HEK293 (cell line): ENCODE measurements around the gene MRPS2.
A peak's percentile ranks its signal among the peaks of the same experiment; 100 is the strongest.
"Not testable (repeated sequence)": the region's sequence is repeated elsewhere in the genome, so short reads cannot be mapped to it uniquely, and the experiment has no call there.

ENCODE experiments used
- CTCF ChIA-PET: fragments of 350-600 bp; formaldehyde crosslinking; extraction: SDS; loops from one replicate; lab custom pipeline; 2021; ENCODE audit warnings: antibody characterized with exemption; lab: Yijun Ruan, JAX
- POLR2A ChIA-PET: fragments of 300-600 bp; formaldehyde crosslinking; extraction: SDS; loops from one replicate; lab custom pipeline; 2020; ENCODE audit warnings: antibody characterized with exemption, inconsistent platforms; lab: Yijun Ruan, JAX
- H3K27ac ChIP-seq: fragments of 200-500 bp; sonication (Bioruptor generic); 2 replicates; pipeline ENCODE4 v1.5.1; 2014; ENCODE audit warnings: low read depth, low read length, control low read depth, inconsistent platforms; ENCODE audit errors: extremely low read depth
- H3K36me3 ChIP-seq, 2 experiments: fragments of 200-500 bp in 1 of 2; sonication (Bioruptor generic) in 1 of 2; 1 replicate in 1 of 2; 2 replicates in 1 of 2; pipeline ENCODE4 v1.5.1; 2014 to 2017; ENCODE audit warnings: inconsistent platforms in 2 of 2, low read length in 2 of 2; ENCODE audit not compliant: control insufficient read depth in 2 of 2, insufficient read depth in 1 of 2
- H3K4me1 ChIP-seq: fragments of 200-500 bp; sonication (Bioruptor generic); 2 replicates; pipeline ENCODE4 v1.5.1; 2014; ENCODE audit warnings: mild to moderate bottlenecking, low read length, inconsistent platforms; ENCODE audit not compliant: control insufficient read depth, insufficient read depth
- H3K4me3 ChIP-seq: 2 replicates; pipeline ENCODE4 v1.5.1; 2011; ENCODE audit warnings: low read depth, mild to moderate bottlenecking, control low read depth, low read length, moderate library complexity
- H3K9me3 ChIP-seq: fragments of 200-500 bp; sonication (Bioruptor generic); 2 replicates; pipeline ENCODE4 v1.5.1; 2014; ENCODE audit warnings: low read depth, low read length, inconsistent platforms; ENCODE audit not compliant: control insufficient read depth, insufficient read depth
- BCL11B ChIP-seq: fragments of 450-650 bp; formaldehyde crosslinking; IDR thresholded peaks from 2 replicates; pipeline ENCODE4 v1.5.1; 2016; ENCODE audit warnings: low read depth, missing biosample characterization, missing genetic modification characterization
- GLIS2 ChIP-seq: fragments of 450-650 bp; formaldehyde crosslinking; IDR thresholded peaks from 2 replicates; pipeline ENCODE4 v1.5.1; 2016; ENCODE audit warnings: missing biosample characterization, missing genetic modification characterization
- KLF8 ChIP-seq: fragments of 450-650 bp; formaldehyde crosslinking; IDR thresholded peaks from 2 replicates; pipeline ENCODE4 v1.5.1; 2016; ENCODE audit warnings: missing biosample characterization, missing genetic modification characterization
- PBX3 ChIP-seq: sonication (generic); formaldehyde crosslinking; IDR thresholded peaks from 2 replicates; pipeline ENCODE4 v1.8.1; 2022; ENCODE audit warnings: mild to moderate bottlenecking, moderate library complexity, missing genetic modification reagents
- ZBTB6 ChIP-seq: fragments of 450-650 bp; formaldehyde crosslinking; IDR thresholded peaks from 2 replicates; pipeline ENCODE4 v1.5.1; 2017; ENCODE audit warnings: missing biosample characterization, missing genetic modification characterization
- ZIC2 ChIP-seq: fragments of 450-650 bp; formaldehyde crosslinking; IDR thresholded peaks from 2 replicates; pipeline ENCODE4 v1.5.1; 2016; ENCODE audit warnings: missing biosample characterization, missing genetic modification characterization
- ZNF10 ChIP-seq: fragments of 450-650 bp; formaldehyde crosslinking; IDR thresholded peaks from 2 replicates; pipeline ENCODE4 v1.5.1; 2017; ENCODE audit warnings: missing biosample characterization, missing genetic modification characterization
- ZNF112 ChIP-seq: fragments of 450-650 bp; formaldehyde crosslinking; IDR thresholded peaks from 2 replicates; pipeline ENCODE4 v1.5.0; 2017; ENCODE audit warnings: missing biosample characterization, missing genetic modification characterization
- ZNF157 ChIP-seq: fragments of 450-650 bp; formaldehyde crosslinking; IDR thresholded peaks from 2 replicates; pipeline ENCODE4 v1.5.1; 2016; ENCODE audit warnings: missing biosample characterization, missing genetic modification characterization
- ZNF2 ChIP-seq: fragments of 450-650 bp; formaldehyde crosslinking; IDR thresholded peaks from 2 replicates; pipeline ENCODE4 v1.5.1; 2016; ENCODE audit warnings: missing biosample characterization, missing genetic modification characterization
- ZNF211 ChIP-seq: fragments of 450-650 bp; formaldehyde crosslinking; IDR thresholded peaks from 2 replicates; pipeline ENCODE4 v1.5.1; 2016; ENCODE audit warnings: low read depth, missing biosample characterization, missing genetic modification characterization
- ZNF223 ChIP-seq: fragments of 450-650 bp; formaldehyde crosslinking; IDR thresholded peaks from 2 replicates; pipeline ENCODE4 v1.5.1; 2016; ENCODE audit warnings: missing biosample characterization, missing genetic modification characterization
- ZNF24 ChIP-seq: fragments of 450-650 bp; formaldehyde crosslinking; IDR thresholded peaks from 2 replicates; pipeline ENCODE4 v1.5.1; 2016; ENCODE audit warnings: missing biosample characterization, missing genetic modification characterization
- ZNF280C ChIP-seq: fragments of 450-650 bp; formaldehyde crosslinking; IDR thresholded peaks from 2 replicates; pipeline ENCODE4 v1.5.1; 2016; ENCODE audit warnings: missing biosample characterization, missing genetic modification characterization
- ZNF292 ChIP-seq: fragments of 450-650 bp; formaldehyde crosslinking; IDR thresholded peaks from 2 replicates; pipeline ENCODE4 v1.5.1; 2016; ENCODE audit warnings: low read depth, missing biosample characterization, missing genetic modification characterization, borderline replicate concordance
- ZNF398 ChIP-seq: fragments of 450-650 bp; formaldehyde crosslinking; IDR thresholded peaks from 2 replicates; pipeline ENCODE4 v1.5.1; 2017; ENCODE audit warnings: missing biosample characterization, missing genetic modification characterization
- ZNF561 ChIP-seq: fragments of 450-650 bp; IDR thresholded peaks from 2 replicates; pipeline ENCODE4 v1.5.1; 2018; ENCODE audit warnings: missing biosample characterization, missing genetic modification characterization, borderline replicate concordance
- ZNF670 ChIP-seq: fragments of 450-650 bp; formaldehyde crosslinking; IDR thresholded peaks from 2 replicates; pipeline ENCODE4 v1.5.1; 2016; ENCODE audit warnings: missing biosample characterization, missing genetic modification characterization, low read depth
- ZNF704 ChIP-seq: fragments of 450-650 bp; formaldehyde crosslinking; IDR thresholded peaks from 2 replicates; pipeline ENCODE4 v1.5.1; 2016; ENCODE audit warnings: missing biosample characterization, missing genetic modification characterization

Gene MRPS2

GRCh38 chr9:135526730-135527571, 26.5 kb downstream of the MRPS2 start:
- H3K36me3 ChIP-seq, result no peaks in the 10 kb centered on the region
- CTCF ChIA-PET, result no interaction called here
- no peak for TF ChIP-seq ZNF223 (tag by site-specific recombination)
- peak; percentile 37; the same call in 1 of the 2 replicates for TF ChIP-seq ZIC2 (tag by site-specific recombination)
- TF ChIP-seq ZNF157, result no peak
- TF ChIP-seq GLIS2 (tag by site-specific recombination), result peak; percentile 43
- TF ChIP-seq ZNF112 (tag by site-specific recombination), result no peak
- TF ChIP-seq ZNF280C (tag by site-specific recombination), result no peak
- no peak for TF ChIP-seq ZNF292 (tag by site-specific recombination)
- no peak for TF ChIP-seq ZNF398 (tag by site-specific recombination)
- TF ChIP-seq BCL11B (tag by site-specific recombination), result no peak
- TF ChIP-seq ZNF704 (tag by site-specific recombination), result no peak
- TF ChIP-seq, all 188 proteins: peak for 2
- no peak overlapping the region for H3K27ac ChIP-seq
- POLR2A ChIA-PET, result interaction anchor here (1.8 kb wide), 1 partner anchor 22 kb away, joined by 6 read pairs; no protein-coding TSS in a partner anchor
- no peaks in the 10 kb centered on the region for H3K4me1 ChIP-seq
- no peak overlapping the region for H3K4me3 ChIP-seq
- H3K9me3 ChIP-seq, result no peaks in the 10 kb centered on the region

GRCh38 chr9:135528842-135529435, 28.5 kb downstream of the MRPS2 start:
- H3K4me1 ChIP-seq, POLR2A ChIA-PET, H3K9me3 ChIP-seq, H3K36me3 ChIP-seq, H3K4me3 ChIP-seq, H3K27ac ChIP-seq: not testable (repeated sequence)
- CTCF ChIA-PET, result interaction anchor here (0.9 kb wide), 1 partner anchor 24 kb away, joined by 6 read pairs; no protein-coding TSS in a partner anchor

GRCh38 chr9:135530146-135530545, 29.7 kb downstream of the MRPS2 start:
- H3K9me3 ChIP-seq, result no peaks in the 10 kb centered on the region
- H3K36me3 ChIP-seq, result no peaks in the 10 kb centered on the region
- no peaks in the 10 kb centered on the region for H3K4me1 ChIP-seq
- H3K4me3 ChIP-seq, result no peak overlapping the region
- CTCF ChIA-PET, result interaction anchor here (0.6 to 0.9 kb wide), 2 partner anchors 25 to 50 kb away, joined by 4 read pairs; no protein-coding TSS in a partner anchor
- H3K27ac ChIP-seq, result no peak overlapping the region
- POLR2A ChIA-PET, result interaction anchor here (0.7 kb wide), 1 partner anchor 24 kb away, joined by 3 read pairs; no protein-coding TSS in a partner anchor
- TF ChIP-seq ZNF670 (tag by site-specific recombination), result no peak
- TF ChIP-seq ZNF561 (tag by site-specific recombination), result no peak
- no peak for TF ChIP-seq ZNF2 (tag by site-specific recombination)
- TF ChIP-seq ZBTB6 (tag by site-specific recombination), result no peak
- TF ChIP-seq ZNF211, result no peak
- TF ChIP-seq ZNF10 (tag by site-specific recombination), result no peak
- no peak for TF ChIP-seq PBX3 (CRISPR knock-in tag)
- no peak for TF ChIP-seq KLF8 (tag by site-specific recombination)
- TF ChIP-seq ZNF280C (tag by site-specific recombination), result no peak
- TF ChIP-seq ZNF24 (tag by site-specific recombination), result no peak
